Measurements from ENCODE around the gene ZNF281.
"Not testable (repeated sequence)": the region's sequence is repeated elsewhere in the genome, so short reads cannot be mapped to it uniquely, and the experiment has no call there.

The ZNF281 gene

GRCh38 chr1:200409761-200410565, at the start of gene ZNF281:
Gene ZNF281 (minus strand): TSS chr1:200410036. CDS start chr1:200409705, 331 bp downstream.
- peak; percentile 96 for DNase-seq

DNA sequence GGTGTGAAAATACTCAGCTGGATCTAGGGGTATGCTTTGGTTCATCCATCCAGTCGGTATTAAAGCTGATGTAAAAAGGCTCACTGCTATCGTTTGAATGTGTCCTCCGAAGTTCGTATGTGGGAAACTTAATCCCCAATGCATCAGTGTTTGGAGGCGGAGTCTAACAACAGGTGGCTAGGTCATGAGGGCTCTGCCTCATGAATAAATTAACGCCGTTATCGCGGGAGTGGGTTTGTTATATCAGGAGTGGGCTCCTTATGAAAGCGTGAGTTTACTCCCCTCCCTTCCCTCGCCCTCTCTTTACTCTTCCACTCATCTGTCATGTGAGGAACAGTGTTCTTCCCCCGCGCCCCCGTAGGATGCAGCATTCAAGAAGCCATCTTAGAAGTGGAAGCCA, 48.9 kb upstream of the ZNF281 start:
- no peak for DNase-seq

GRCh38 chr1:200457810-200458209, 48.0 kb upstream of the ZNF281 start:
- no peak for DNase-seq

DNA sequence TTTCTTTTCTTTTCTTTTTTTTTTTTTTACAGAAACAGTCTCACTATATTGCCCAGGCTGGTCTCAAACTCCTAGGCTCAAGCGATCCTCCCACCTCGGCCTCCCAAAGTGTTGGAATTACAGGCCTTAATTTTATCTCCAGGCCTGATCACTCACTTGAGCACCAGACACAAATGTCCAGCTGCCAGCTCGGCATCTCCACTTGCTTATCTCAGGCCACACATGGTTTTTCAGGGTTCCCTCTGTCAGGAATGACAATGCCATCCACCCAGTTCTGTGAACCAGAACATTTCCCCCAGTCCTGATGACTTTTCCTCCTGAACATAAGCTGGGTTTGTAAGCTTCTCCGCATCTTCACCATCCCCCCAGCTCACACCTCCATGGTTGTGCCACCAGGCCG, 44.6 kb upstream of the ZNF281 start:
- no peak for DNase-seq

DNA sequence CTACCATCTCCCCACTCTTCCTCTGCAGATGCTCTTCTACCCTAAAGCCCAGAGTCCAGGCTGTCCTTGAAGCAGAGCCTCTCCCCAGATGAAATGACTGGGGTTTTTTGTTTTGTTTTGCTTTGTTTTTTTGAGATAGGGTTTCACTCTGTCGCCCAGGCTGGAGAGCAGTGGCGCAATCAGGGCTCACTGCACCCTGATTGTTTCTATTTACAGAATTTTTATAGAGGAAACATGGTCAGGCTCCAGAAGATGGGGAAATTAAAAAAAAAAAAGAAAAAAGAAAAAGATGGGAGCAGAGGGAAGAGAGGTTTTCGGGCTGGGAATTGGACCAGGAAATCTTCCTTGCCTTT, 43.7 kb upstream of the ZNF281 start:
- no peak for DNase-seq

GRCh38 chr1:200452850-200453552, 43.2 kb upstream of the ZNF281 start:
- DNase-seq = no peak

- no peak for DNase-seq
These were observed 38.4 kb upstream of the ZNF281 start for GRCh38 chr1:200448034-200448762.

DNA sequence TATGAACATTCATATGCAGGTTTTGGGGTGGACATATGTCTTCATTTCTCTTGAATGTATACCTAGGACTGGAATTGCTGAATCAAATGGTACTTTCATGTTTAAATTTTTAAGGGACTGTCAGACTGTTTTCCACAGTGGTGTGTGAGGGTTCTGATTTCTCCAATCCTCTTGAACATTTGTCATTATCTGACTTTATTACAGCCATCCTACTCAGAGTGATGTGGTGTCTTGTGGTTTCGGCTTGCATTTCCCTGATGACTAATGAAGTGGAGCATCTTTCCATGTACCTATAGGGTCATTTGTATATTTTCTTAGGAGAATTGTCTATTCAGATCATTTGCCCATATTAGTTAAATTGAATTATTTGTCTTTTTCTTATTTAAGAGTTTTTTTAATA, 35.4 kb upstream of the ZNF281 start:
- DNase-seq = no peak

- no peak for DNase-seq
These were observed 34.6 kb upstream of the ZNF281 start for GRCh38 chr1:200444478-200444877.

GRCh38 chr1:200443860-200444259, 34.0 kb upstream of the ZNF281 start:
- no peak for DNase-seq

- no peak for DNase-seq
These were observed 32.8 kb upstream of the ZNF281 start for GRCh38 chr1:200442537-200443156.

DNA sequence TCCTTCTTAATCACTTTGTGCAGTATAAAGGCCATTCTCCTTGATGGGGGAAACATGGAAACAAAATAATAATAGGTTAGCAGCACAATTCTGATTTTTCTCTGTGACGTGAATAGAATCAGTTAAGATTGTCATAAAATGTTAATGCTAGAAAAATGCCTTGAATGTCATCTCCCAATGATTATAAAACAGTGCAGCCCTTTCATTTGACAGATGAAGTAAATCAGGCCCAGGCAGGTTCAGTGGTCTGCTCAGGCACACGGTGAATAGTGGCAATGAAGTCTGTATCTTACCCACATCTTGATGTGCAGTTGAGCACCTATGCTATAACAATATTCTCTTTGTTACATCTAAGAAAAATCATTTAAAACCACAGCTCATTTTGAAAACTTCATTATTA, 32.2 kb upstream of the ZNF281 start:
- no peak for DNase-seq

GRCh38 chr1:200438911-200439310, 29.1 kb upstream of the ZNF281 start:
- DNase-seq = no peak

DNA sequence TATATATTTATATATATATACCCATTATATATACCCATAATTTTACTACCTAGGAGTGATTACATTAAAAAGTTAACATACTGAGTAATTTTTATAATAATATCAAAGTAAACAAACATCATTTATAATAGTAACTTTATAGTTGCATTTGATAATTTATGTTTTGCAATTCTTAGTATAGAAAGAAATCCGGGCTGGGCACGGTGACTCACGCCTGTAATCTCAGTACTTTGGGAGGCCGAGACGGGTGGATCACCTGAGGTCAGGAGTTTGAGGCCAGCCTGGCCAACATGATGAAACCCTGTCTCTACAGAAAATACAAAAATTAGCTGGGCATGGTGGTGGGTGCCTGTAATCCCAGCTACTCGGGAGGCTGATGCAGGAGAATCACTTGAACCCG, 28.6 kb upstream of the ZNF281 start:
- not testable (repeated sequence) for DNase-seq

DNA sequence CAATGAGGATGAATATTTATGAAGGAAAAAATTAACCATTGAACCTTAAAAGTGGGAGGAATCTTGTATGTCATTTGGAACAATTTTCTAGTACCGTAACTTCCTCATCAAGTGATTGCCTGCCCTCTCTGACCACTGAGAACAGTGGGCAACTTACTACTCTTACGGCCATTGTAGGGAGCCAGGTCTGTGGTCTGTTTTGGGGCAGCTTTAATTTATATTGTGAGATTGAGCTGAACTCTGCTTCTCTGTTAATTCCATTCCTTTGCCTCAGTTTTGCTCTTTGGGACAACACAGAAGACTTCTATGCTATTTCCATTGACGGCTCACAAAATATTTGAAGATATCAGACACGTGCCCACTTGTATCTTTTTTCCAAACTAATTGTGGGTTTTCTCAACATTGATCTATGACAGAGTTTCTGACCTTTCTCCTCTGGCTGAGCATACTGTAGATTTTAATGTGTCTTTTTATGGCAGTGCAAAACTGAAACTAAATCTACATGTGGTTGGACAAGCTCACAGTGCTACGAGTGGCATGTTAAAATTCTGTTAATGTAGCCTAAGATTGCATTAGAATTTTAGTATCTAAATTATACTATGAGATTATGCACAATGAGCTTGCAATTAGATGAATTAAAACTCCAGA, 27.8 kb upstream of the ZNF281 start:
- peak; percentile 27 for DNase-seq

DNA sequence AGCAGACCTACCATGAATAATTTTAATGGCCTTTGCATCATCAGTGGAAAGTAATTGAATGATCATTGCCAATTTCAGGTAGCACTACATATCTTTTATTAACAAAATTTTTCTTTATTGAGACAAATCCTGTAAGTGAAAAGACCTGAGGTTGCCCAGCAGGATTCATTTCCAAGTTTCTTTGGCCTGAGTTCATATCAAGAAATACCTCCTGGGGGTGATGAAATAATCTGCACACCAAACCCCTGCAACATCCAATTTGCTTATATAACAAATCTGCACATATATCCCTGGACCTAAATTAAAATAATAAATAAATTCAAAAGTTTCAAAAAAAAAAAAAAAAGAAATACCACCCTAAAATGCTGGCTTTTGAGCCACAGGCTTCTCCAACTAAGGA, 27.3 kb upstream of the ZNF281 start:
- DNase-seq = no peak

- DNase-seq = no peak
These were observed 26.6 kb upstream of the ZNF281 start for GRCh38 chr1:200436436-200436835.

GRCh38 chr1:200435200-200435780, 25.5 kb upstream of the ZNF281 start:
- DNase-seq = no peak

GRCh38 chr1:200433586-200433985, 23.8 kb upstream of the ZNF281 start:
- no peak for DNase-seq

DNA sequence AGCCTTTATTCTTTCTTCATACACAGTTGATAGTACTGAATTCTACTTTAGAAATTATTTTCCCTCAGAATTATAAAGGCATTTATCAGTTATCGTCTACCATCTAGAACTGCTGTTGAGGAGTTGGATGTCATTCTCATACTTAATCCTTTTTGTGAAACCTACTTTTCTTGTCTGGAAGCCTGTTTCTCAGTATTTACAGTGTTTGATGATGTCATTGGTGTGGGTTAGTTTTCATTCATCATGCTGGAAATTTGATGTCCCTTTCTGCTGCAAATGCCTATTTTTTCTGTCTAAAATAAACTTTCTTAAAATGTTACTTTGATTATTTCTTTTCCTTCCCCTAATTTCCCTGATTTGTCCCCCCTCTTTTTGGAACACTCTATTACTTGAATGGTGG, 22.8 kb upstream of the ZNF281 start:
- DNase-seq = no peak

DNA sequence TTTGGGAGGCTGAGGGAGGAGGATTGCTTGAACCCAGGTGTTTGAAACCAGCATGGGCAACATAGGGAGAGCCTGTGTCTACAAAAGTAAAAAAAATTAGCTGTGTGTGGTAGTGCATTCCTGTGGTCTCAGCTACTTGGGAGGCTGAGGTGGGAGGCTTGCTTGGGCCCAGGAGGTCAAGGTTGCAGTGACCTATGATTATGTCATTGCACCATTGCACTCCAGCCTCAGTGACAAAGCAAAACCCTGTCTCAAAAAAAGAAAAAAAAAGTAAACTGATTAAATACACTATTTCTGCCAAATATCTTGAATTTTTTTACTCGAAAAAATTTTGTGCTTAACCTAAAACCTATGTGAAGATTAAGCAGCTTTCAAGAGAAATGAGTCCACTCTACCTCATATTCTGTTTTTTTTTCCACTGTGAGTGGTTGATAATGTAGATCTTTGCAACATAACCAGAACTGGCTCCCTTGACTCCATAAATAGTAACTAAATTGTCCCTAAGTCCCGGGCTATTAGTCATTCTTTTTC, 19.4 kb upstream of the ZNF281 start:
- DNase-seq = no peak
